H7 (cell line): ENCODE results near the gene OR8D4. TPM values are rescaled to one million over a fixed set of nuclear protein-coding genes. Genes with fewer than 3 reads are reported as not detected.

Source experiments
- DNase-seq: peaks from one replicate; pipeline ENCODE4 v3.0.0; 2012
- H3K27me3 ChIP-seq: 2 replicates; pipeline ENCODE4 v1.6.0; 2011; ENCODE audit warnings: mild to moderate bottlenecking, low read length; ENCODE audit not compliant: control insufficient read depth, insufficient read depth
- H3K36me3 ChIP-seq: replicated peaks from 2 replicates; pipeline ENCODE4 v1.5.1; 2011; ENCODE audit warnings: low read length; ENCODE audit not compliant: control insufficient read depth, insufficient read depth
- H3K4me3 ChIP-seq: 2 replicates; pipeline ENCODE4 v1.5.1; 2011; ENCODE audit warnings: low read depth, mild to moderate bottlenecking, control low read depth, low read length, moderate library complexity; ENCODE audit not compliant: insufficient read depth
- total RNA-seq: library from RNA; depleted of rRNA; stranded (reverse); fragments of >200 nt; shearing (Covaris generic); gene quantifications from 2 replicates; pipeline ENCODE4 v1.2.3, GENCODE V29; 2014; rRNA removed

The OR8D4 gene
- total RNA-seq, 1 experiment from 2014 or later: not detected

- no peaks in the 10 kb centered on the region for H3K27me3 ChIP-seq
- H3K4me3 ChIP-seq: no peak within 1 kb of the TSS
- DNase-seq: no peak
- H3K36me3 ChIP-seq: no peaks in the 10 kb centered on the region
These were observed 37.4 kb downstream of the OR8D4 start, which contains the start of gene OR4D5 for GRCh38 chr11:123939317-123939716. Gene OR4D5, plus strand, starts transcription at chr11:123939617. Its CDS starts 0 bp downstream, at chr11:123939617.

GRCh38 chr11:123942413-123942812, 40.4 kb downstream of the OR8D4 start:
- no peak overlapping the region for H3K4me3 ChIP-seq
- no peak for DNase-seq

GRCh38 chr11:123943738-123944137, 41.8 kb downstream of the OR8D4 start, which contains the start of gene OR6T1:
Gene OR6T1, minus strand, starts transcription at chr11:123943838. Its CDS starts 0 bp downstream, at chr11:123943838.
- H3K27me3 ChIP-seq: no peaks in the 10 kb centered on the region
- DNase-seq: no peak
- H3K36me3 ChIP-seq: no peaks in the 10 kb centered on the region
- no peak within 1 kb of the TSS for H3K4me3 ChIP-seq

More at GRCh38 chr11:123942413-123942812, 40.4 kb downstream of the OR8D4 start:
- Histone ChIP-seq H3K27me3 (no peaks in the 10 kb centered on the region), H3K36me3 (no peaks in the 10 kb centered on the region)

GRCh38 chr11:123945132-123945531, 43.2 kb downstream of the OR8D4 start:
- no peak for DNase-seq
- Histone ChIP-seq H3K36me3 (no peaks in the 10 kb centered on the region), H3K27me3 (no peaks in the 10 kb centered on the region), H3K4me3 (no peak overlapping the region)

GRCh38 chr11:123956752-123957151, 54.8 kb downstream of the OR8D4 start:
- Histone ChIP-seq H3K36me3 (no peaks in the 10 kb centered on the region), H3K27me3 (no peaks in the 10 kb centered on the region), H3K4me3 (no peak overlapping the region)
- DNase-seq: no peak

Other genes with a start within 250 kb of the OR8D4 start
- gene SCN3B, start 247.5 kb upstream of the OR8D4 start, total RNA-seq: 0.14 and 0.18 TPM in 2 replicates
- 23.0 and 26.5 TPM in 2 replicates for gene ZNF202, start 160.5 kb upstream of the OR8D4 start, total RNA-seq
- gene OR6X1, start 147.6 kb upstream of the OR8D4 start, total RNA-seq: not detected in 2 replicates
- gene OR6M1, start 95.8 kb upstream of the OR8D4 start, total RNA-seq: not detected in 2 replicates
- gene TMEM225, start 16.5 kb upstream of the OR8D4 start, total RNA-seq: not detected in 2 replicates
- gene OR4D5, start 37.5 kb downstream of the OR8D4 start, total RNA-seq: not detected in 2 replicates
- gene OR6T1, start 41.7 kb downstream of the OR8D4 start, total RNA-seq: not detected in 2 replicates
- not detected in 2 replicates for gene OR10S1, start 75.6 kb downstream of the OR8D4 start, total RNA-seq
- not detected in 2 replicates for gene OR10G6, start 93.0 kb downstream of the OR8D4 start, total RNA-seq
- not detected in 2 replicates for gene OR10G4, start 110.8 kb downstream of the OR8D4 start, total RNA-seq
- gene OR10G9, start 120.8 kb downstream of the OR8D4 start, total RNA-seq: not detected in 2 replicates
- gene OR10G8, start 124.6 kb downstream of the OR8D4 start, total RNA-seq: not detected in 2 replicates
- gene OR10G7, start 139.2 kb downstream of the OR8D4 start, total RNA-seq: not detected in 2 replicates
- 15.1 and 17.8 TPM in 2 replicates for gene VWA5A, start 213.3 kb downstream of the OR8D4 start, total RNA-seq